ENCODE data around the gene RABL6.

The RABL6 gene

DNA sequence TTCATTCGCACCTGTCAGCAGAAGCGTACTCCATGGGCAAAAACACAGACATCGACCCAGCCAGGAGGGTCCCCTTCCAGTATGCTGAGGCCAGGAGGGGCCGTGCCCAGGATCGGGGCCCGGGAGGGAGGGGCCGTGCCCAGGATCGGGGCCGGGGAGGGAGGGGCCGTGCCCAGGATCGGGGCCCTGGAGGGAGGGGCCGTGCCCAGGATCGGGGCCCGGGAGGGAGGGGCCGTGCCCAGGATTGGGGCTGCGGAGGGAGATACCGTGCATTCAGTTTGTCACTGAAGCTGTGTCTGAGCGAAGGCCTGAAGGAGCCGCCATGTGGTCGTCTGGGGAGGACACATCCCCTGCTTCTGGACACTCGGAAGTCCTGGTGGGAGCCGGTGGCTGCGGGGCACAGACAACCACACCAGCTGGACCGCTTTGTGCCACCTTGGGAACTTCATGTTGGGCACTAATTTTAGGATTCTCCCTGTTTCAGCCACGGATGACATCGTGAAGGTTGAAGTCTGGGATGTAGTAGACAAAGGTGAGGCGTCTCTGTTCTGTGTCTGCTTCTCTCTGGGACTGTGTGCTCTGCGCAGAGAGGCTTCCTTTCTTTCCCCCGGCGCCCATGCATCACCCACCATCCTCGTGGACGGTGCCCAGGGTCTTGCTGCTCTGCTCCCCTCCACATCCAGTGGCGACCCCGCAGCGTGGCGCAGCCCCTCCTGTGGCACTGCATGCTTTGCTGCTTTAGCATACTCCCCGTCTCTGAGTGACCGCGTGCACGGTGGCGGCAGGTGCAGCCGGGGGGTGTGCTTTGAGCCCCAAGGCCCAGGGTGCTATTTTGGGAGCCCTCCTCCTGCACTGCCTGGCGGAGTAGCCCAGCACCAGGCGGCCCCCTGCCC lies 17.8 kb downstream of the RABL6 start:
- no peak for TF ChIP-seq GABPA (IDR thresholded peaks at IDR 0.05; ENCODE audit: low read depth)
- TF ChIP-seq, protein P1, sequence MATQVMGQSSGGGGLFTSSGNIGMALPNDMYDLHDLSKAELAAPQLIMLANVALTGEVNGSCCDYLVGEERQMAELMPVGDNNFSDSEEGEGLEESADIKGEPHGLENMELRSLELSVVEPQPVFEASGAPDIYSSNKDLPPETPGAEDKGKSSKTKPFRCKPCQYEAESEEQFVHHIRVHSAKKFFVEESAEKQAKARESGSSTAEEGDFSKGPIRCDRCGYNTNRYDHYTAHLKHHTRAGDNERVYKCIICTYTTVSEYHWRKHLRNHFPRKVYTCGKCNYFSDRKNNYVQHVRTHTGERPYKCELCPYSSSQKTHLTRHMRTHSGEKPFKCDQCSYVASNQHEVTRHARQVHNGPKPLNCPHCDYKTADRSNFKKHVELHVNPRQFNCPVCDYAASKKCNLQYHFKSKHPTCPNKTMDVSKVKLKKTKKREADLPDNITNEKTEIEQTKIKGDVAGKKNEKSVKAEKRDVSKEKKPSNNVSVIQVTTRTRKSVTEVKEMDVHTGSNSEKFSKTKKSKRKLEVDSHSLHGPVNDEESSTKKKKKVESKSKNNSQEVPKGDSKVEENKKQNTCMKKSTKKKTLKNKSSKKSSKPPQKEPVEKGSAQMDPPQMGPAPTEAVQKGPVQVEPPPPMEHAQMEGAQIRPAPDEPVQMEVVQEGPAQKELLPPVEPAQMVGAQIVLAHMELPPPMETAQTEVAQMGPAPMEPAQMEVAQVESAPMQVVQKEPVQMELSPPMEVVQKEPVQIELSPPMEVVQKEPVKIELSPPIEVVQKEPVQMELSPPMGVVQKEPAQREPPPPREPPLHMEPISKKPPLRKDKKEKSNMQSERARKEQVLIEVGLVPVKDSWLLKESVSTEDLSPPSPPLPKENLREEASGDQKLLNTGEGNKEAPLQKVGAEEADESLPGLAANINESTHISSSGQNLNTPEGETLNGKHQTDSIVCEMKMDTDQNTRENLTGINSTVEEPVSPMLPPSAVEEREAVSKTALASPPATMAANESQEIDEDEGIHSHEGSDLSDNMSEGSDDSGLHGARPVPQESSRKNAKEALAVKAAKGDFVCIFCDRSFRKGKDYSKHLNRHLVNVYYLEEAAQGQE (IDR thresholded peaks at IDR 0.05; ENCODE audit: insufficient replicate concordance, low read depth) = no peak
- TF ChIP-seq SPI1 (IDR thresholded peaks at IDR 0.05; ENCODE audit: borderline replicate concordance, low read depth) = no peak
- TF ChIP-seq, protein P2, sequence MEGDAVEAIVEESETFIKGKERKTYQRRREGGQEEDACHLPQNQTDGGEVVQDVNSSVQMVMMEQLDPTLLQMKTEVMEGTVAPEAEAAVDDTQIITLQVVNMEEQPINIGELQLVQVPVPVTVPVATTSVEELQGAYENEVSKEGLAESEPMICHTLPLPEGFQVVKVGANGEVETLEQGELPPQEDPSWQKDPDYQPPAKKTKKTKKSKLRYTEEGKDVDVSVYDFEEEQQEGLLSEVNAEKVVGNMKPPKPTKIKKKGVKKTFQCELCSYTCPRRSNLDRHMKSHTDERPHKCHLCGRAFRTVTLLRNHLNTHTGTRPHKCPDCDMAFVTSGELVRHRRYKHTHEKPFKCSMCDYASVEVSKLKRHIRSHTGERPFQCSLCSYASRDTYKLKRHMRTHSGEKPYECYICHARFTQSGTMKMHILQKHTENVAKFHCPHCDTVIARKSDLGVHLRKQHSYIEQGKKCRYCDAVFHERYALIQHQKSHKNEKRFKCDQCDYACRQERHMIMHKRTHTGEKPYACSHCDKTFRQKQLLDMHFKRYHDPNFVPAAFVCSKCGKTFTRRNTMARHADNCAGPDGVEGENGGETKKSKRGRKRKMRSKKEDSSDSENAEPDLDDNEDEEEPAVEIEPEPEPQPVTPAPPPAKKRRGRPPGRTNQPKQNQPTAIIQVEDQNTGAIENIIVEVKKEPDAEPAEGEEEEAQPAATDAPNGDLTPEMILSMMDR (IDR thresholded peaks at IDR 0.05; ENCODE audit: insufficient read depth, low read length) = no peak
- TF ChIP-seq POLR2AphosphoS5 (IDR thresholded peaks at IDR 0.05; ENCODE audit: low read depth) = no peak
- DNase-seq (ENCODE audit: low read depth in 1 of 2, low spot score in 1 of 2) = no peak
- H3K27me3 ChIP-seq (ENCODE audit: insufficient read depth, poor library complexity, severe bottlenecking) = no peaks in the 10 kb centered on the region
- no peak overlapping the region for H3K4me3 ChIP-seq (replicated peaks; ENCODE audit: insufficient read depth, low read length)
- H3K27ac ChIP-seq (replicated peaks) = no peak overlapping the region

DNA sequence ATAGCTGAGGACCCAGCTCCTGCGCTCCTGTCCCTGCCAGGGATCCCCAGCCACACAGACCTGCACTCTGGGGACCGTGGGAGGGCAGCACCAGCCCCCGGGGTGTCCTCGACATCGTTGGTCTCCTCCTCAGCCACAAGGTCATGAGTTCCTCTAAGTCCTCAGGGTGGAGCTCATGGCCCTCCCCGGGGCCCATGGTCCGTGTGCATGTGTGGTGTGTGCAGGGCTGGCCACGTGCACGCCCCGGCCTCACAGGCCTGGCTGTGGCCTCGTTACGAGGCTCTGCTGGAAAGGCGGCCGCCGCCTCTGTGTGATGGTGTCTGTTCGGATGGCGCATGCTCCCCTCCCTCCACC lies 18.4 kb downstream of the RABL6 start:
- no peak overlapping the region for H3K27ac ChIP-seq (replicated peaks)
- TF ChIP-seq GABPA (IDR thresholded peaks at IDR 0.05; ENCODE audit: low read depth) (no peak), POLR2AphosphoS5 (IDR thresholded peaks at IDR 0.05; ENCODE audit: low read depth) (no peak), SPI1 (IDR thresholded peaks at IDR 0.05; ENCODE audit: borderline replicate concordance, low read depth) (no peak)
- TF ChIP-seq, protein P1 (IDR thresholded peaks at IDR 0.05; ENCODE audit: insufficient replicate concordance, low read depth) = no peak
- TF ChIP-seq, protein P2 (IDR thresholded peaks at IDR 0.05; ENCODE audit: insufficient read depth, low read length) = no peak
- no peak for DNase-seq (ENCODE audit: low read depth in 1 of 2, low spot score in 1 of 2)
- H3K27me3 ChIP-seq (ENCODE audit: insufficient read depth, poor library complexity, severe bottlenecking) = no peaks in the 10 kb centered on the region
- no peak overlapping the region for H3K4me3 ChIP-seq (replicated peaks; ENCODE audit: insufficient read depth, low read length)

DNA sequence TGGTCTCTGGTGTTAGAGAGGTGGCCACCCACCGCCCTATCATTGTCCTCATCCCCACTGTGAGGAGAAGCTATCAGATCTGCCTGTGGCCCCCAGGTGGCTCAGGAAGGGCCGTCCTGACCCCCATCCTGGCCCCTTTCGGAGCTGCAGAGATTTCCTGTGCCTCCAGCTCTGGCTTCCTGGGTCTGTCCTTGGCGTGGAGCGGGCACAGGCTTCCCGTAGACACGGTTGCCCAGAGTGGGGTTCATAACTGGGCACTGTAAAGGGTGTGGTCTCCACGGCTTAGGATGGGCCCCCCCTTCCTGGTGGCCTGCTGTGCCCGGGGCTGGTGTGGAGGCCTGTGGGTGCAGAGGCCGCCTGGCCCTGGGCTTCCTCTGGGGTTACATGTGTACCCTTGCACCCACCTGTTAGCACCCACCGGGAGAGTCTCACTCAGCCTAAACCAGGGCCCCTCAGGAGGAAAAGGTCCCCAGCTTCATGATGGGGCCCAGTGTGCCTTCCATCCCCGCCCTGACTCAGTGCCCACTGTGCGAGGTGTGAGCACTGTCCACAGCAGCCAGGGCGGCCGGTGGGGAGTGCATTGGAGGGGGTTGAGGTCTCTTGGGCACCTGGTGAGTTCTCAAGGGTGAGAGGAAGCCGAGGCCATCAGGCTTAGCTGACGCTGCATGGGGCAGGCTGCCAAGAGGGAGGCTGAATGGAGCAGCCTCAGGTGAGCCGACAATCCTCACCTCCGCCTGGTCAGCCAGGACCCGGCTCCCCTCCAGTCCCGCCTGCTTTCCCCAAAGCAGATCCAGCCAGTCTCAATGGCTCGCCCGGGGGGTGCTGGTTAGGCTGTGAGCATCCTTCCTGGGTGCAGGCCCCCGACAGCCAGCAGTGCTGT lies 19.2 kb downstream of the RABL6 start:
- DNase-seq (ENCODE audit: low read depth in 1 of 2, low spot score in 1 of 2) = no peak
- TF ChIP-seq POLR2AphosphoS5 (IDR thresholded peaks at IDR 0.05; ENCODE audit: low read depth) = 0 out of 2 replicates have a peak, but pooled peaks have one; percentile 17
- TF ChIP-seq, protein P2 (IDR thresholded peaks at IDR 0.05; ENCODE audit: insufficient read depth, low read length) = no peak
- no peak for TF ChIP-seq SPI1 (IDR thresholded peaks at IDR 0.05; ENCODE audit: borderline replicate concordance, low read depth)
- H3K27me3 ChIP-seq (ENCODE audit: insufficient read depth, poor library complexity, severe bottlenecking) = no peaks in the 10 kb centered on the region
- no peak overlapping the region for H3K27ac ChIP-seq (replicated peaks)
- H3K4me3 ChIP-seq (replicated peaks; ENCODE audit: insufficient read depth, low read length) = no peak overlapping the region
